Inflammatory macrophage treated with lipopolysaccharide for 4 hours (primary cell): Measurements from ENCODE around the gene HSD11B2.
"Not testable (repeated sequence)": the region's sequence is repeated elsewhere in the genome, so short reads cannot be mapped to it uniquely, and the experiment has no call there.

ENCODE experiments used
- DNase-seq: peaks from one replicate; pipeline ENCODE4 v3.0.0-alpha.2; 2020

HSD11B2 gene

GRCh38 chr16:67396159-67397035 is 34.5 kb upstream of the HSD11B2 start:
- DNase-seq = peak; percentile 32

DNA sequence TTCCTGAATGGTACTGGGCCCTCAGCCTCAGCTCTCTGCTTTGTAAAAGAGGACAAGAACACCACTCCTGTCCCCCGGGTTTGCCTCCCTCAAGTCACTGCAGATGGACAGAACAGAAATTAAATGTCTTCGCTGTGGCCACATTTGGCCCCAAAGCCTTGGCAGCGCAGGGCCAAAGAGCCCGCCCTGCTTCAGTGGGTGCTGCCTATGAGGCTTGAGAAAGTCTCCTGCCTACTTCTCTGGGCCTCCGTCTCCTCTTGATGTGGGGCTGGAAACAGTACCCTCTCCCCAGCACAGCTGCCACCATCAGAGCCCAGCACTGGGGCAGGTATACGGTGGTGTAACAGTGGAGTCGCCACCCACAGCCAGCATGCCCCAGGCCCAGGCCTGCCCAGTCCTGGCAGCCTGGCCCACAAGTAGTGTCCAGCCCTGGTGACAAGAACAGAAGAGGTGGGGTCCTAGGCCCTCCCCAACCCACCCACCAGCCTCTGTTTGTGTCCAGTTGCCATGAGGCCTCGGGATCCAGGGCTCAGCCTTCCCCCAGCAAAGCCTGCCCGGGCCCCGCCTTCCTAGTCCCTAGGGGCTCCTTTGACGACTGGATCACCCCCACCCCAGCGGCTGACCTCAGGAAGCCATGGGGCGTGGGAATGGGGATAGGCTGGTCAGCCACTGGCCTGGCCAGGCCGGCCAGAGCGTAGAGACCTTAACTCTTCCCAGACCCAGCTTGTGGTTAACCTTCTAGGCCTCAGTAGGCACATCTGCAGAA is 33.7 kb upstream of the HSD11B2 start:
- no peak for DNase-seq

- no peak for DNase-seq
Measured at GRCh38 chr16:67397812-67398545, 32.9 kb upstream of the HSD11B2 start.

DNA sequence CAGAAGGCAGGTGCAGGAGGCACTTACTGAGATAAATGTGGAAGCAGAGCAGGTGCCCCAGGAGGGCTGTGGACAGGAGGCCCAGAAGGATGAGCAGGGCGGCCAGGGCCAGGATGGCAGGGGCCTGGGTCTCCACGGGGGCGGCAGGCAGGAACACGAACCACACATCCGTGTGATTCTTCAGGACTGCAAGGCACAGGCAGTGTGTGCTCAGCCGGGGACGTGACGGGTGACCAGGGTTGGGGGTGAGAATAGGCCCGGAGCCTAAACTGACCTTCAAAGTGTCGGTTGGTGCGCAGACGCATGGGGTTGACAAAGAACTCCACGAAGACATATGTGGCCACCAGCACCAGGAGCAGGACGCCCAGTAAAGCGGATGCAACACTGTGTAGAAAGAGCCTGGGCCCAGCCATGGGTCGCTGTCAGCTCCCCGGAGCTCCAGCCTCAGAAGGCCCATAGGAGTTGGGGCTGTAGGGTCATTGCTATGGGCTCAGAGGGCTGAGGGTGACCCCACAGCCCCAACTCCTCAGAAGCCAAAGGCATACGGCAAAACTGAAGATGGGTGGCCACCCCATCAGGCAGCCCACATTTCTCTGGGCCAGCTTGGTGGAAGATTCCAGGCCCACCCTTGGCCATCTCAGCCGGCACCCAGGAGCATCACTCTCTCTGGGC is 32.2 kb upstream of the HSD11B2 start:
- no peak for DNase-seq

DNA sequence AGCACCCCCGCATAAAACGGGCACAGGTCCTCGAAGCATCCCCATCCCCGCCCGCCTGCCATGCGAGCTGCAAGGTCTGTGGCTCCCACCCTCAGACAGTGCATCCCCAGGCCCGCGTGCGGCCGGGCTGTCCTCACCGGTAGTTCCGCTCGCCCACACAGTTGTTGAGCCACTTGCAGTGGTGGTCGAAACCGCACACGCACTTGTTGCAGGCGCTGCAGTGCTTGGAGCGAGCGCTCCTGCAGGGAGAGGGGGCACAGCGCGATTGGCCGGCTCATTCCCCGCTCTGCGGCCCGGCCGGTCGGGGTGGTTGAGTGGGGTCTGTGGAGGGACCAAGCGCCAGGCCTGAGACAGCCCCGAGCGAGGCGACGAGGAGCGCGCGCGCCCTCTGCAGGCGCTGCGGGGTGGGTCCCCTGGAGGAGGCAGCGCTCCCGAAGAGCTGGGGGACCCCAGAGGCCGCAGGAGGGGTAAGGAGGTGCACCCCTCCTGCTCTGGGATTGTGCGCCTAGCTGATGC is 31.6 kb upstream of the HSD11B2 start:
- DNase-seq = peak; percentile 53

GRCh38 chr16:67399749-67400704 is 30.9 kb upstream of the HSD11B2 start:
- DNase-seq = no peak

- DNase-seq = no peak
Measured at GRCh38 chr16:67400901-67401300, 30.0 kb upstream of the HSD11B2 start.

DNA sequence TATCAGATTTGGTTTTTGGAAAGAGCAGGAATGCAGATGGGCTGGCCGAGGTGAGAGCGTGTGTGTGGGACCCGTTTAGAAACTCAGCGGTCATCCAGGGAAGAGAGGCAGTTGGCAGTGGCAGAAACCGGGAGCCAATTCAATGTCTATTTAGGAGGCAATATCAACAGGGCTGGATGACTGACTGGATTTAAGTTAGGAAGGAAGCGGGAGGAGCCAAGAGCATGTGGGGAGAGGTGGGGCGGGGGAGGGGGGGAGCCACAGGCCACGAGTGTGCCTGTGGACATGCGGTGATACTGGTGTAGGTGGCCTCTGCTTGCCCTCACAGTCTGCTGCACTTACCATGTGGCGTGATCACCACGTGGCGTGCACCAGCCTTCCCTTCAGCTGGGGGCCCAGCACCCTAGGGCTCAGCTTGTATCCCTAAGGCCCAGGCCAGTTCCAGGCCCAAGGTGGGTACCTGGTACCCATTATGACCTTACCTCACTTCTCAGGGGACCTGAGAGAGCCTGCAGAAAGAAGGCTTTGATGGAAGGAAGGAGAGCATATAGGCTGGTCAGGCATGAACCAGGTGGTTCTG is 26.9 kb upstream of the HSD11B2 start:
- no peak for DNase-seq

GRCh38 chr16:67404740-67405226 is 26.1 kb upstream of the HSD11B2 start:
- no peak for DNase-seq

DNA sequence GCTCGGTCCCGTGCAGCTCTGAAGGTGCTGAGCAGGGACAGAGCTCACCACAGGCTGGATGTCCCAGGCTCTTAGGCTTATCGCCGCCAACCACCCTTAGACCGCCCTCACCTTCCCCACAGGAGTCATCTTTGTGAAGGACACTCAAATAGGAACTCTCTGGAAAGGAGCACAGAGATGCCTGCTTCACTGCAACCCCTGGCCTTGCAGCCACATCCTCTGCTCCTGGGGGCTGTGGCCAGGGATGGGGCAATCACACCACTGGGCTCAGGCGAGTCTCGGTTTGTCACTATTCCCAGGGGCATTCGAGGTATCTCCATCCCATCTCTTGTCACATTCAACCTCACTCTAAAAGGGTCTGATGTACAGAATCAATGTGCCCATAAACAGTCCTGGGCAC is 25.6 kb upstream of the HSD11B2 start:
- DNase-seq = no peak

GRCh38 chr16:67406111-67406971 is 24.6 kb upstream of the HSD11B2 start:
- no peak for DNase-seq

- no peak for DNase-seq
Measured at GRCh38 chr16:67407176-67407787, 23.6 kb upstream of the HSD11B2 start.

DNA sequence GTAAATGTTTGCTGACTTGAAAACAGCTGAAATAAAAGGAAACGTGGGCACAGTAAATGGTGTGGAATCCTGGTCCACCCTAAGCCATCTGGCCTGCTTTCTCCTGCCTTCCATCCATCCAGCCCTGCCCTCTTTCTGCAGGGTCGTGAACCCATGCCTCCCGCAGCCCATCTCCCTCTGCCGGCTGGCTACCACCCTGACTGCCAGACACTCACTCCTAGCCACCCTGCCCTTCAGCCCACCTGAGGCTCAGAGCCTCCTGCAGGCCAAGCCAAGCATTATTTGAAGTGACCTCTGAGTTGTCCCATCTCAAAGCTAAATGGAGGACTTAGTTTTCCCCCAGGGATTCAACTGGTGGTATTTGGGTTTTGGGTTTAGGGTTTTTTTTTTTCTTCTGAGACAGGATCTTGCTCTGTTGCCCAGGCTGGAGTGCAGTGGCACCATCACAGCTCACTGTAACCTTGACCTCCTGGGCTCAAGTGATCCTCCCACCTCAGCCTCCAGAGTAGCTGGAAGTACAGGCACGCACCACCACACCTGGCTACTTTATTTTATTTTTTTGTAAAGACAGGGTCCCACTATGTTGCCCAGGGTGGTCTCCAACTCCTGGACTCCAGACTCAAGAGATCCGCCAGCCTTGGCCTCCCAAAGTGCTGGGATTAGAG is 23.0 kb upstream of the HSD11B2 start:
- no peak for DNase-seq

GRCh38 chr16:67409631-67410030 is 21.3 kb upstream of the HSD11B2 start:
- no peak for DNase-seq

- no peak for DNase-seq
Measured at GRCh38 chr16:67411339-67411738, 19.6 kb upstream of the HSD11B2 start.

DNA sequence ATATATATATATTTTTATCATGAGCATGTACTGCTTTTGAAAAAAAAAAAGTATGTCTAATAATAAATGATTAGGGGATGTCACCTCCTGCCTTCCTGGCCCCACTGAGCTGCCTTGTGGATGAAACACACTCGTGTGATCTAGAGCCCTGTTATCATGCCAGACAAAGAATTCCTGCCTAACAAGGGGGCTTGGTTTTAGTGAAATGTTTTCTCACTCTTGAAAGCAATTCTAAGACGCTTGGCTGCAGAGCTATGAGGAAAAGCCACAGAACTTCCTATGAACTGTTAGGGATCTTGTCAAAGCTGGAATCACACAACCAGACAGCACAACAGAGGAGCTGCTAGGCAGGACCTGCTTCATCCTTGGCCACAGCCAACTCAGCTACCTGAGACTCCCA is 18.6 kb upstream of the HSD11B2 start:
- no peak for DNase-seq

- DNase-seq = peak; percentile 79
Measured at GRCh38 chr16:67413978-67414911, 16.7 kb upstream of the HSD11B2 start.

- DNase-seq = not testable (repeated sequence)
Measured at GRCh38 chr16:67415421-67415820, 15.5 kb upstream of the HSD11B2 start.
